ENCODE results near the gene RPL3. TPM values are rescaled to one million over a fixed set of nuclear protein-coding genes. Genes with fewer than 3 reads are reported as not detected.

RPL3 gene
- total RNA-seq, 4 donors from 2014 or later: 909 to 2,069 (median 1,420) TPM

DNA sequence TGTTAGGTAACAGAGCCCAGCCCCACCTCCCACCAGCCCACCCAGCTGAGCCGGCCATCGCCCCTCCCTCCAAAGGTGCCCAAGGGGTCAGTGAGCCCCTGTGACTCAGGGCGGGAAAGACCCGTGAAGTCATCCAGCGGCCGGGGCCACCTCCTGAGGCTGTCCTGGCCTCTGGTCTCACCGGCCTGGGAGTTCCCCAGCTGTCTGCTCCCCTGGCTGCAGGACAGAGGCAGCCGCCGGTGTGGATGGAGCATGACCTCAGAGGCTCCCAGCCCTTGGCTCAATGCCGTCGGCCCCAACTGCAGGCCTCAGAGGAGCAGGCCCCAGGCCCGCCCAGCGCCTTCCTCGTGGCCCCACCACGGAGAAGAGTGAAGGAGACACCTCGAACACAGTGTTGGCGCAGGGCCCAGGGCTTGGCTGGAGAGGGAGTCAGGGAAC, 28.7 kb downstream of the RPL3 start:
- DNase-seq: no peak
- H3K36me3 ChIP-seq: no peaks in the 10 kb centered on the region
- no peak overlapping the region for H3K27ac ChIP-seq
- TF ChIP-seq, protein P1, sequence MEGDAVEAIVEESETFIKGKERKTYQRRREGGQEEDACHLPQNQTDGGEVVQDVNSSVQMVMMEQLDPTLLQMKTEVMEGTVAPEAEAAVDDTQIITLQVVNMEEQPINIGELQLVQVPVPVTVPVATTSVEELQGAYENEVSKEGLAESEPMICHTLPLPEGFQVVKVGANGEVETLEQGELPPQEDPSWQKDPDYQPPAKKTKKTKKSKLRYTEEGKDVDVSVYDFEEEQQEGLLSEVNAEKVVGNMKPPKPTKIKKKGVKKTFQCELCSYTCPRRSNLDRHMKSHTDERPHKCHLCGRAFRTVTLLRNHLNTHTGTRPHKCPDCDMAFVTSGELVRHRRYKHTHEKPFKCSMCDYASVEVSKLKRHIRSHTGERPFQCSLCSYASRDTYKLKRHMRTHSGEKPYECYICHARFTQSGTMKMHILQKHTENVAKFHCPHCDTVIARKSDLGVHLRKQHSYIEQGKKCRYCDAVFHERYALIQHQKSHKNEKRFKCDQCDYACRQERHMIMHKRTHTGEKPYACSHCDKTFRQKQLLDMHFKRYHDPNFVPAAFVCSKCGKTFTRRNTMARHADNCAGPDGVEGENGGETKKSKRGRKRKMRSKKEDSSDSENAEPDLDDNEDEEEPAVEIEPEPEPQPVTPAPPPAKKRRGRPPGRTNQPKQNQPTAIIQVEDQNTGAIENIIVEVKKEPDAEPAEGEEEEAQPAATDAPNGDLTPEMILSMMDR (IDR thresholded peaks at IDR 0.05): no peak
- TF ChIP-seq POLR2A (IDR thresholded peaks at IDR 0.05): no peak
- 49% methylated on average over 10 of the region's 17 CpGs; no CpG with 5 or more reads in 1 of the 2 donors for WGBS, 2 donors (ENCODE audit: low coverage in 1 of 2)
- H3K9me3 ChIP-seq: no peaks in the 10 kb centered on the region
- in situ Hi-C loops (cut with MboI; ENCODE audit: low pct_ligation_motif_present in 1 of 4, low pct_unique_long_range_greater_than_20kb in 1 of 4, low sequenced_read_pairs in 3 of 4) (no loop called here), intact Hi-C loops (cut with DNase I; ENCODE audit: low total_unique reads) (no loop called here)
- H3K27me3 ChIP-seq: no peaks in the 10 kb centered on the region
- H3K4me1 ChIP-seq: peaks cover 0 to 21% (median 7%) of the 10 kb centered on the region in 4 donors
- H3K4me3 ChIP-seq: no peak overlapping the region

DNA sequence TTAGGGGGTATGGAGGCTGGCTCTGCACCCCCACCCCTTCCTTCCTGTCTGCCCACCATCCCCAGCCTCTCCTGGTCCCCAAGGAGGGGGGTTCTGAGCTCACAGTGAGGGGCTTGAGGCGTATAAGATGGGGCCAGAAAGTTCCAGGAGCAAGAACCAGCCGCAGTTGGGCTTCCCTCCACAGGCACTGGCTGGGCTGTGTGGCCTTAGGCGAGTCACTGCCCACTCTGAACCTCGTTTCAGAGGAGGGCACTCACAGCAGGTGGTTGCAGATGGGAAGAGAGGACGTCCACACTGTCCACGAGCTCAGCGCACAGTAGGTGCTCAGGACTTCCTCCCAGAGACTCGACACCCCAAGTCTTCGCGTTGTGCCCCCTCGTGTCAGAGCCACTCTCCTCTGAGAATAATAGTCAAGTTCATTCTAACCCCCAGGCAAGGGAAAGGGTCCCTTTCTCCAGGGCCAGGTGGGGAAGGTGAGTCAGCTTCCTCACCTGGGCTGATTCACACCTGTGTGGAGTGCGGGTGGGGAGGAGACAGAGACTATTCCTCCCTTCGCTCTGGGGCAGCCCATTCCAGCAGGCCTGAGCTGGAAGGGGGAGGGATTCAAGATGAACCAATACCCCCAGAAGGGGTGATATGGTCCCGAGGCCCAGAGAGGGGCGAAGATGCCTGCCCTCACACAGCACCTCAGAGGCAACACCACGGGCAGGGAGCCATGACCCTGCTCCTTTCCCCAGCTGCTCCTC, 29.3 kb downstream of the RPL3 start:
- Histone ChIP-seq H3K27ac (no peak overlapping the region), H3K27me3 (no peaks in the 10 kb centered on the region), H3K4me1 (peaks cover 0 to 21% (median 7%) of the 10 kb centered on the region in 4 donors), H3K4me3 (no peak overlapping the region), H3K36me3 (no peaks in the 10 kb centered on the region), H3K9me3 (no peaks in the 10 kb centered on the region)
- WGBS, 2 donors (ENCODE audit: low coverage in 1 of 2): 86% methylated on average over 16 of the region's 16 CpGs; no CpG with 5 or more reads in 1 of the 2 donors
- in situ Hi-C loops (cut with MboI; ENCODE audit: low pct_ligation_motif_present in 1 of 4, low pct_unique_long_range_greater_than_20kb in 1 of 4, low sequenced_read_pairs in 3 of 4): no loop called here
- TF ChIP-seq, protein P1 (IDR thresholded peaks at IDR 0.05): no peak
- TF ChIP-seq POLR2A (IDR thresholded peaks at IDR 0.05): no peak
- TF ChIP-seq EP300 (IDR thresholded peaks at IDR 0.05; ENCODE audit: low read depth): no peak
- TF ChIP-seq POLR2AphosphoS5 (IDR thresholded peaks at IDR 0.05): no peak
- no peak for DNase-seq
- intact Hi-C loops (cut with DNase I; ENCODE audit: low total_unique reads): no loop called here

GRCh38 chr22:39289533-39289932, 29.9 kb downstream of the RPL3 start:
- no peak for TF ChIP-seq POLR2A (IDR thresholded peaks at IDR 0.05)
- TF ChIP-seq POLR2AphosphoS5 (IDR thresholded peaks at IDR 0.05): no peak
- TF ChIP-seq, protein P1 (IDR thresholded peaks at IDR 0.05): no peak
- no peak for TF ChIP-seq EP300 (IDR thresholded peaks at IDR 0.05; ENCODE audit: low read depth)
- Histone ChIP-seq H3K4me1 (peaks cover 0 to 21% (median 7%) of the 10 kb centered on the region in 4 donors), H3K27me3 (no peaks in the 10 kb centered on the region), H3K4me3 (no peak overlapping the region), H3K36me3 (no peaks in the 10 kb centered on the region), H3K9me3 (no peaks in the 10 kb centered on the region), H3K27ac (no peak overlapping the region)
- intact Hi-C loops (cut with DNase I; ENCODE audit: low total_unique reads): no loop called here
- 76% methylated on average over 12 of the region's 14 CpGs; no CpG with 5 or more reads in 1 of the 2 donors for whole genome bisulfite sequencing, 2 donors (ENCODE audit: low coverage in 1 of 2)
- in situ Hi-C loops (cut with MboI; ENCODE audit: low pct_ligation_motif_present in 1 of 4, low pct_unique_long_range_greater_than_20kb in 1 of 4, low sequenced_read_pairs in 3 of 4): no loop called here
- DNase-seq: no peak

DNA sequence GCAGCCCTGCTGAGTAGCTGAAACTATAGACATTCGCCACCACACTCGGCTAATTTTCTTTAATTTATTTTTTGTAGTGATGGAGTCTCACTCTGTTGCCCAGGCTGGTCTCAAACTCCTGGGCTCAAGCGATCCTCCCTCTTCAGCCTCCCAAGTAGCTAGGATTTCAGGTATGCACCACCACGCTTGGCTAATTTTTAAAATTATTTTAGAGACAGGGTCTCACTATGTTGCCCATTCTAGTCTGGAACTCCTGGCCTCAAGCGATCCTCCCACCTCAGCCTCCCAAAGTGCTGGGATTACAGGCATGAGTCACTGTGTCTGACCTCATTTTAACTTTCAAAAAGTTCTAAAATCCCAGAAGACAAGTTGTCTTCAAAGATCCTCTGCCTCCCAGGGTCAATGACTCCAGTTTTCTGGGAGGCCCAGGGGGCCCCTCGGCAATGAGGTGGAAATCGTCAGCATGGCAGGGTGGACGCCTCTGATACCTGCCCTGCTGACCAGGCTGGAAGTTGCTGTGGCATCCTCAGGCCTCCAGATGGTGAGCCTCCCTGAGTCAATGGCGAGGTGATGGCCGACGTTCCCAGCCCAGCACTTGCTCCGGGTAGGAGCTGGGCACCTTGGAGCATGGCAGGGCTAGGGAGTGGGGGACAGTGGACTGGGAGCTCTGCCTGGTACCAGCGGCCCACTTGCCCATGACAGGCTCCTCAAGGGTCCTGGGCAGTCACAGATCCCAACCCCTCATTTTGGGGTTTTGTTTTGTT, 31.1 kb downstream of the RPL3 start:
- TF ChIP-seq EP300 (IDR thresholded peaks at IDR 0.05; ENCODE audit: low read depth) (no peak), POLR2A (IDR thresholded peaks at IDR 0.05) (no peak), POLR2AphosphoS5 (IDR thresholded peaks at IDR 0.05) (no peak)
- TF ChIP-seq, protein P1 (IDR thresholded peaks at IDR 0.05): no peak

More for the DNA sequence above, 31.1 kb downstream of the RPL3 start:
- Histone ChIP-seq H3K27ac (no peak overlapping the region), H3K4me1 (peaks cover 0 to 21% (median 7%) of the 10 kb centered on the region in 4 donors), H3K4me3 (no peak overlapping the region), H3K9me3 (no peaks in the 10 kb centered on the region), H3K36me3 (no peaks in the 10 kb centered on the region), H3K27me3 (no peaks in the 10 kb centered on the region)
- intact Hi-C loops (cut with DNase I; ENCODE audit: low total_unique reads) (no loop called here), in situ Hi-C loops (cut with MboI; ENCODE audit: low pct_ligation_motif_present in 1 of 4, low pct_unique_long_range_greater_than_20kb in 1 of 4, low sequenced_read_pairs in 3 of 4) (no loop called here)
- 95 to 100% methylated on average over 5 to 13 of the region's 13 CpGs for WGBS, 2 donors (ENCODE audit: low coverage in 1 of 2)
- no peak for DNase-seq

Data from transverse colon (tissue), 4 donors.